T-helper 2 cell treated with Interferon-gamma antibody and Interleukin-4, amounts not matched to agents 5 μg/mL and 100 μg/mL, for 36 hours (primary cell): ENCODE data around the gene SH3RF3.
A peak's percentile ranks its signal among the peaks of the same experiment; 100 is the strongest.

ENCODE experiments used
- DNase-seq: peaks from one replicate; pipeline ENCODE4 v3.0.0; 2021; ENCODE audit warnings: low spot score
- H3K27ac Mint-ChIP-seq: one replicate; pipeline ENCODE4 v1.8.0; 2021; ENCODE audit warnings: mild to moderate bottlenecking, mixed read lengths
- H3K27me3 Mint-ChIP-seq: one replicate; pipeline ENCODE4 v1.8.0; 2021; ENCODE audit warnings: low read depth, mixed read lengths
- H3K36me3 Mint-ChIP-seq: one replicate; pipeline ENCODE4 v1.8.0; 2021; ENCODE audit warnings: low read depth, mixed read lengths
- H3K4me1 Mint-ChIP-seq: one replicate; pipeline ENCODE4 v1.8.0; 2021; ENCODE audit warnings: low read depth, mixed read lengths
- H3K4me3 Mint-ChIP-seq: one replicate; pipeline ENCODE4 v1.8.0; 2022; ENCODE audit warnings: mild to moderate bottlenecking, moderate library complexity, mixed read lengths
- H3K9me3 Mint-ChIP-seq: one replicate; pipeline ENCODE4 v1.8.0; 2021; ENCODE audit warnings: mixed read lengths

Gene SH3RF3

GRCh38 chr2:109229094-109229675 is 100.2 kb downstream of the SH3RF3 start:
- peaks cover 56% of the 10 kb centered on the region for H3K27me3 Mint-ChIP-seq

DNA sequence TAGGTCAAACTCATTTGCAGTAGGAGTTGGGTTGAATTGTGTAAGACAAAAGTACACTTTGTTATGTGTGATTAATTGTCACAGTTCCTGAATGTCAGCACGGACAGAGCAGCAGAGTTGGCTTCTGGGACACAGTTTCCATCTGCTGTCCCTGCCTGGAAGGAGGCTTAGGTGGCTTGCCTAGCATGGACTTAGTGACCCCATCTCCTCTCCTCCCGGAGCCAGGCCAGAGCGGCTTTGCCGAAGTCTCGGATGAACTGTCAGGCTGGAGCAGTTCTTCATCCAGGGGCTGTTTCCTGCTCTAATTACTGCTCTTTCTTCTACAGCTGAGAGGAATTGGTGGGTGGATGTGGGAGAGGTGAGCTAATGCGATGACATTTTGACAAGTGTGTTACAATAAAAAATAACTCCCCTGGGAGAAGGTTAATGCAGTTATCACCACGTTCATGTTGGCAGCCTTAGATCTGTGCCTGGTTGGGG is 102.0 kb downstream of the SH3RF3 start:
- Mint-ChIP-seq H3K4me3 (no peak overlapping the region), H3K36me3 (no peaks in the 10 kb centered on the region), H3K9me3 (no peaks in the 10 kb centered on the region), H3K27me3 (peaks cover 53% of the 10 kb centered on the region), H3K4me1 (no peaks in the 10 kb centered on the region), H3K27ac (no peak overlapping the region)
- no peak for DNase-seq

More at GRCh38 chr2:109229094-109229675, 100.2 kb downstream of the SH3RF3 start:
- Mint-ChIP-seq H3K9me3 (no peaks in the 10 kb centered on the region), H3K36me3 (no peaks in the 10 kb centered on the region), H3K4me1 (no peaks in the 10 kb centered on the region), H3K4me3 (no peak overlapping the region), H3K27ac (no peak overlapping the region)
- no peak for DNase-seq

DNA sequence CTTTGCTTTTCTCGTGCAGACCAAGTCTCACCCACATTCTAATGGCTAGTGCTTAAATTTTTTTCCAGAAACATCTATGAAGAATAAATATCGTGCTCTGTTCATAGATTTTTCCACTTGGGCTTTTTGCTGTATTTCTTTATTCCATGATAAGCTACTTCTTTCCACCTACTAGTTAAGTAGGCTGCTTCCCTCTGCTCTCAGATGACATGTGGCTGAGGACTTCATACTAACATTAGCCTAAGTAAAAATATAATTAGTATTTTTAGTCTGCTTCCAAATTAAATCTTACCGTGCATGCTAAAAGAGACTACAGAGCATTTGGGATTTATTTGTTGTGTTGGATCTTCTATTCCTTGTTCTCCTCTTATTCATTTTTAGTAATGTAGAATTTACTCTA is 102.4 kb downstream of the SH3RF3 start:
- H3K9me3 Mint-ChIP-seq = no peaks in the 10 kb centered on the region
- H3K4me1 Mint-ChIP-seq = peaks cover under 1% of the 10 kb centered on the region
- H3K36me3 Mint-ChIP-seq = no peaks in the 10 kb centered on the region
- no peak overlapping the region for H3K27ac Mint-ChIP-seq
- H3K4me3 Mint-ChIP-seq = no peak overlapping the region
- peaks cover 51% of the 10 kb centered on the region for H3K27me3 Mint-ChIP-seq
- DNase-seq = no peak

GRCh38 chr2:109231996-109232705 is 103.1 kb downstream of the SH3RF3 start:
- Mint-ChIP-seq H3K9me3 (no peaks in the 10 kb centered on the region), H3K4me3 (no peak overlapping the region), H3K27ac (no peak overlapping the region), H3K4me1 (peaks cover 6% of the 10 kb centered on the region), H3K27me3 (peaks cover 49% of the 10 kb centered on the region), H3K36me3 (no peaks in the 10 kb centered on the region)
- no peak for DNase-seq

GRCh38 chr2:109232909-109233308 is 103.9 kb downstream of the SH3RF3 start:
- Mint-ChIP-seq H3K27ac (no peak overlapping the region), H3K4me1 (peaks cover 9% of the 10 kb centered on the region), H3K27me3 (peaks cover 43% of the 10 kb centered on the region), H3K9me3 (no peaks in the 10 kb centered on the region), H3K36me3 (no peaks in the 10 kb centered on the region), H3K4me3 (no peak overlapping the region)
- DNase-seq = no peak

GRCh38 chr2:109233643-109234042 is 104.6 kb downstream of the SH3RF3 start:
- no peaks in the 10 kb centered on the region for H3K9me3 Mint-ChIP-seq

DNA sequence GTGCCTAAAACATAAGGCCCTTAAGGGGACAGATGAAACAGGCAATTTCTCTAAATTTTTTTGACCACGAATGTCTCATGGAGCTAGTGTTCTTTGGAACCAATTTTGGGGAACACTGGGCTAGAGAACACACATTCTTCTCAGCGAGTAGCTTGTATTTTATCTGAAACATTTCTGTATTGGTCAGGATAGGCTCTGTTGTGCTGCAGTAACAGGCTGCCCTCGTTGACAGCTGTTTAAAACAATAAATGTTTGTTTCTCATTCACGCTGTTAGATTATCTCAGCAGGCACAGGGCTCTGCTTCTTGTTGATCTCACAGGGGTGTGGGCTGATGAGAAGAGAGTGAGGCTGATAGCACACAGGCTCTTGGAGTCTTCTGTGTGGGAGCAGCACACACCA is 105.3 kb downstream of the SH3RF3 start:
- H3K4me1 Mint-ChIP-seq = peaks cover 20% of the 10 kb centered on the region
- no peak for DNase-seq
- H3K27me3 Mint-ChIP-seq = peaks cover 31% of the 10 kb centered on the region
- H3K36me3 Mint-ChIP-seq = peaks cover 1% of the 10 kb centered on the region
- H3K4me3 Mint-ChIP-seq = no peak overlapping the region
- H3K9me3 Mint-ChIP-seq = no peaks in the 10 kb centered on the region
- no peak overlapping the region for H3K27ac Mint-ChIP-seq

More at GRCh38 chr2:109233643-109234042, 104.6 kb downstream of the SH3RF3 start:
- Mint-ChIP-seq H3K27me3 (peaks cover 35% of the 10 kb centered on the region), H3K4me1 (peaks cover 13% of the 10 kb centered on the region), H3K36me3 (peaks cover 1% of the 10 kb centered on the region), H3K4me3 (no peak overlapping the region), H3K27ac (no peak overlapping the region)
- no peak for DNase-seq

DNA sequence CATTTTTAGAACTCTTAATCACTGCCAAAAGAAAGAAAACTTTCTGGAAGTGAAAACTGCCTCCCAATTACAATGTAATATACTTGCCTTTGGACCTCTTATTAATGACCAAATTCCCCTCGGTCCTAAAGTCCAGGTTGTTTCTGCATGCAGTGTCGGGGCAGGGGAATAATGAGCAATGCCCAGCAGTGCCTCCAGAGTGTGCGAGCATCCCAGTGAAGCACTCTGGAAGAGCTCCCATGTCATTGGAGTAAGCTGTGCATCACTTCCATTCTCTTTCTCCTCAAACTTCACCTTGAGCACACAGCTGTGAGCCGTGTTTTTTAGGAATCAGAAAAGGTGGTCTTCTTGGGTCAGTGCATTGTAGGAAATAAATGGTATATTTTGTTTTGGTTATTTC is 107.1 kb downstream of the SH3RF3 start:
- no peak for DNase-seq
- Mint-ChIP-seq H3K4me1 (peaks cover 20% of the 10 kb centered on the region), H3K27ac (no peak overlapping the region), H3K4me3 (no peak overlapping the region), H3K27me3 (peaks cover 24% of the 10 kb centered on the region), H3K36me3 (peaks cover 1% of the 10 kb centered on the region), H3K9me3 (no peaks in the 10 kb centered on the region)

- no peak overlapping the region for H3K4me3 Mint-ChIP-seq
- H3K9me3 Mint-ChIP-seq = no peaks in the 10 kb centered on the region
- peaks cover 1% of the 10 kb centered on the region for H3K36me3 Mint-ChIP-seq
- no peak overlapping the region for H3K27ac Mint-ChIP-seq
- peaks cover 20% of the 10 kb centered on the region for H3K4me1 Mint-ChIP-seq
- no peak for DNase-seq
- peaks cover 11% of the 10 kb centered on the region for H3K27me3 Mint-ChIP-seq
These were observed 108.8 kb downstream of the SH3RF3 start for GRCh38 chr2:109237792-109238191.

DNA sequence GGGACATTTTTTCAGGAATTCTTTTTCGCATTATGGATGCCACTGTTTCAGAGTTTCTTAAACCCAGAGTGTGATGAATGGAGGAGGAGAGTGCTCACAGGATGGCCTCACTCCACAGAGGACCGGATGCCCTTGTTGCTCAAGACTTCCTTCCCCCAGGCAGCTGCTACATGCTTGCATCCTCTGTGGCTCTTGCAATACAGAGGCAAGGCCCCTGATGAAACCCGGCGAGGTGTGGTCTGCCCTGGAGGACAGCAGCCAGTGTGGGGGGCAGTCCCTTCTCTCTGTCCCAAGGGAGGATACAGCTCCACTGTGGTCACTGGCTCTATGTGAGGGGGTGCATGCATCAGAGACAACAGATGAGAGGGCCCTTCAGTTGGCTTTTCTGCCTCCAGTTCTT is 109.6 kb downstream of the SH3RF3 start:
- no peaks in the 10 kb centered on the region for H3K9me3 Mint-ChIP-seq
- peaks cover 20% of the 10 kb centered on the region for H3K4me1 Mint-ChIP-seq
- peaks cover 9% of the 10 kb centered on the region for H3K27me3 Mint-ChIP-seq
- peak overlapping the region; percentile 64 for H3K27ac Mint-ChIP-seq
- DNase-seq = no peak
- H3K36me3 Mint-ChIP-seq = peaks cover 1% of the 10 kb centered on the region
- H3K4me3 Mint-ChIP-seq = peak overlapping the region; percentile 61

- H3K27ac Mint-ChIP-seq = no peak overlapping the region
- no peaks in the 10 kb centered on the region for H3K9me3 Mint-ChIP-seq
- no peak overlapping the region for H3K4me3 Mint-ChIP-seq
- H3K27me3 Mint-ChIP-seq = peaks cover 10% of the 10 kb centered on the region
- no peak for DNase-seq
- peaks cover 20% of the 10 kb centered on the region for H3K4me1 Mint-ChIP-seq
- peaks cover 1% of the 10 kb centered on the region for H3K36me3 Mint-ChIP-seq
These were observed 110.7 kb downstream of the SH3RF3 start for GRCh38 chr2:109239720-109240119.

DNA sequence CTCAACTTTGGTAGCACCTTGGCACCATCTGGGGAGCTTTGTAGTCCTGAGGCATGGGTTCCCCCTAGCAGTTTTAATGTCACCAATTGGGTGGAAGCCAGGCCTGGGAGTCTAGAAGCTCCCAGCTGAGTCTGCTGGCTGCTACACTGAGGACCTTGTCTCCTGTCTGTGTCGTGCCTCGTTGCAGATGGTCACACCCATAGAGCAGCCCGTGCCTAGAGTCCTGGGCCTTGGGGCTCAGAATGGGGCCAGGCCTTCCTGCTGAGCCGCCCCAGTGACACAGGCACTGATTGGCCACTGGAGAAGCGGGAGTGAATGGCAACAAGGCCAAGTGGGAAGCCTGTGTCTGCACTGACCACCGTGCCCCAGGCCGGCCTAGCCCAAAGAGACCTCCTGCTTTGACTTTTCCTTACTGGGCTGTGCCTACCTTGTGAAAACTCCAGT is 113.2 kb downstream of the SH3RF3 start:
- Mint-ChIP-seq H3K27ac (no peak overlapping the region), H3K4me1 (peaks cover 14% of the 10 kb centered on the region), H3K36me3 (peaks cover 1% of the 10 kb centered on the region), H3K27me3 (peaks cover 18% of the 10 kb centered on the region), H3K4me3 (no peak overlapping the region), H3K9me3 (no peaks in the 10 kb centered on the region)
- DNase-seq = no peak

GRCh38 chr2:109242654-109243331 is 113.8 kb downstream of the SH3RF3 start:
- peaks cover 1% of the 10 kb centered on the region for H3K36me3 Mint-ChIP-seq
- H3K4me1 Mint-ChIP-seq = peaks cover 12% of the 10 kb centered on the region
- H3K27ac Mint-ChIP-seq = no peak overlapping the region
- DNase-seq = no peak
- H3K27me3 Mint-ChIP-seq = peaks cover 23% of the 10 kb centered on the region
- no peaks in the 10 kb centered on the region for H3K9me3 Mint-ChIP-seq
- H3K4me3 Mint-ChIP-seq = no peak overlapping the region
